Activated CD8-positive, alpha-beta memory T cell treated with anti-CD3 and anti-CD28 coated beads for 48 hours (primary cell): ENCODE results near the gene KRTAP5-6.
"Not testable (repeated sequence)": the region's sequence is repeated elsewhere in the genome, so short reads cannot be mapped to it uniquely, and the experiment has no call there.

Source experiments
- DNase-seq, 3 experiments: peaks; one replicate each; pipeline ENCODE4 v3.0.0-alpha.2; 2020; ENCODE audit warnings: low read depth in 2 of 3, low spot score in 2 of 3

The KRTAP5-6 gene

GRCh38 chr11:1661454-1662269 is 35.3 kb upstream of the KRTAP5-6 start:
- not testable (repeated sequence) for DNase-seq

GRCh38 chr11:1662699-1663283 is 34.2 kb upstream of the KRTAP5-6 start:
- not testable (repeated sequence) for DNase-seq

GRCh38 chr11:1665313-1665712 is 31.7 kb upstream of the KRTAP5-6 start:
- no peak for DNase-seq

- DNase-seq = no peak
These were observed 29.7 kb upstream of the KRTAP5-6 start for GRCh38 chr11:1667121-1667850.

GRCh38 chr11:1667906-1668305 is 29.1 kb upstream of the KRTAP5-6 start:
- no peak for DNase-seq

GRCh38 chr11:1668911-1669473 is 28.0 kb upstream of the KRTAP5-6 start:
- DNase-seq = no peak

- no peak for DNase-seq
These were observed 27.3 kb upstream of the KRTAP5-6 start for GRCh38 chr11:1669546-1670218.

GRCh38 chr11:1670457-1670856 is 26.5 kb upstream of the KRTAP5-6 start:
- not testable (repeated sequence) for DNase-seq

GRCh38 chr11:1670905-1671371 is 26.1 kb upstream of the KRTAP5-6 start:
- DNase-seq = no peak

- DNase-seq = no peak
These were observed 25.3 kb upstream of the KRTAP5-6 start for GRCh38 chr11:1671658-1672057.

GRCh38 chr11:1672613-1673350 is 24.2 kb upstream of the KRTAP5-6 start:
- DNase-seq = no peak

- no peak for DNase-seq
These were observed 23.4 kb upstream of the KRTAP5-6 start for GRCh38 chr11:1673446-1674172.

GRCh38 chr11:1674173-1675131 is 22.5 kb upstream of the KRTAP5-6 start:
- no peak for DNase-seq

- DNase-seq = no peak
These were observed 21.3 kb upstream of the KRTAP5-6 start for GRCh38 chr11:1675536-1676228.

GRCh38 chr11:1676229-1676740 is 20.7 kb upstream of the KRTAP5-6 start:
- DNase-seq = no peak

- no peak for DNase-seq
These were observed 17.1 kb upstream of the KRTAP5-6 start for GRCh38 chr11:1679881-1680280.

- DNase-seq = no peak
These were observed 14.6 kb upstream of the KRTAP5-6 start for GRCh38 chr11:1682225-1682905.
